A549 (cell line): Measurements from ENCODE around the gene ZNF607. TPM values are rescaled to one million over a fixed set of nuclear protein-coding genes. Genes with fewer than 3 reads are reported as not detected.

Experiments used
- ATAC-seq, 2 experiments: fragments of 200-7000 bp in 1 of 2; fragments of >200 bp in 1 of 2; cut with Nextera tagmentation in 1 of 2; cut with Tn5 transposase in 1 of 2; 3 replicates each; pipeline versions ENCODE4 v1.8.0 to v1.9.1; 2018 to 2020; ENCODE audit warnings: mild to moderate bottlenecking in 1 of 2, moderate library complexity in 1 of 2
- CTCF ChIA-PET: fragments of 300-600 bp; sonication (Branson Sonifier 250); formaldehyde crosslinking; extraction: SDS; loops from one replicate; lab custom pipeline; 2021; ENCODE audit warnings: antibody characterized with exemption, inconsistent platforms; lab: Yijun Ruan, JAX
- POLR2A ChIA-PET: fragments of 350-600 bp; formaldehyde crosslinking; extraction: SDS; loops from one replicate; lab custom pipeline; 2021; ENCODE audit warnings: antibody characterized with exemption, inconsistent platforms; lab: Yijun Ruan, JAX
- DNase-seq, 2 experiments: peaks; one replicate each; pipeline versions ENCODE4 v3.0.0 to v3.0.0-alpha.2; 2011 to 2016; ENCODE audit warnings: low read depth in 1 of 2, low spot score in 1 of 2
- FAIRE-seq: peaks from 2 replicates; lab custom pipeline; 2011; peaks lifted over from hg19 to GRCh38; lab: Jason Lieb, UNC
- H3K27ac ChIP-seq, 2 experiments: fragments of >200 bp; sonication (Bioruptor Twin); formaldehyde crosslinking; 3 replicates each; pipeline ENCODE4 v1.5.1; 2016 to 2017
- H3K4me1 ChIP-seq: fragments of >200 bp; sonication (Bioruptor Twin); formaldehyde crosslinking; 3 replicates; pipeline ENCODE4 v1.6.1; 2016
- H3K4me2 ChIP-seq: fragments of >200 bp; sonication (Bioruptor Twin); formaldehyde crosslinking; 3 replicates; pipeline ENCODE4 v1.6.1; 2016
- H3K4me3 ChIP-seq: fragments of >200 bp; sonication (Bioruptor Twin); formaldehyde crosslinking; 3 replicates; pipeline ENCODE4 v1.5.1; 2016
- H3K9me3 ChIP-seq: fragments of >200 bp; sonication (Bioruptor Twin); formaldehyde crosslinking; 3 replicates; pipeline ENCODE4 v1.6.1; 2016
- BCL3 ChIP-seq: fragments of >200 bp; sonication (Bioruptor Twin); formaldehyde crosslinking; IDR thresholded peaks from 3 replicates; pipeline ENCODE4 v1.6.1; 2016
- CBX8 ChIP-seq: fragments of 200-600 bp; sonication (generic); IDR thresholded peaks from 2 replicates; pipeline ENCODE4 v1.6.1; 2016
- CEBPB ChIP-seq, 2 experiments: fragments of >200 bp in 1 of 2; sonication (Bioruptor Twin) in 1 of 2; formaldehyde crosslinking in 1 of 2; IDR thresholded peaks; 2 replicates each; pipeline ENCODE4 v1.6.1; 2012 to 2016
- CHD4 ChIP-seq: fragments of 200-600 bp; sonication (generic); IDR thresholded peaks from 2 replicates; pipeline ENCODE4 v1.6.1; 2016; ENCODE audit warnings: antibody characterized with exemption, mild to moderate bottlenecking, borderline replicate concordance
- CTCF ChIP-seq: fragments of >200 bp; sonication (Bioruptor Twin); formaldehyde crosslinking; IDR thresholded peaks from 3 replicates; pipeline ENCODE4 v1.5.1; 2016
- EHF ChIP-seq: fragments of 250-450 bp; sonication (Bioruptor Pico); IDR thresholded peaks from 2 replicates; pipeline ENCODE4 v1.5.0; 2020; ENCODE audit warnings: mild to moderate bottlenecking
- EHMT2 ChIP-seq: fragments of 200-600 bp; sonication (generic); IDR thresholded peaks from 2 replicates; pipeline ENCODE4 v1.6.1; 2016; ENCODE audit warnings: antibody characterized with exemption, low read depth, mild to moderate bottlenecking, moderate library complexity
- ELK1 ChIP-seq: fragments of 150-350 bp; IDR thresholded peaks from 2 replicates; pipeline ENCODE4 v1.6.1; 2014; ENCODE audit warnings: low read depth, mild to moderate bottlenecking, low read length
- FOSB ChIP-seq: fragments of 250-450 bp; sonication (Bioruptor Pico); IDR thresholded peaks from 2 replicates; pipeline ENCODE4 v1.5.0; 2020; ENCODE audit warnings: mild to moderate bottlenecking, moderate library complexity
- FOSL2 ChIP-seq, 2 experiments: fragments of 450-650 bp in 1 of 2; fragments of >200 bp in 1 of 2; sonication (Bioruptor Twin) in 1 of 2; formaldehyde crosslinking; IDR thresholded peaks; 2 replicates each; pipeline versions ENCODE4 v1.5.0 to v1.6.1; 2016 to 2020; ENCODE audit warnings: mild to moderate bottlenecking in 1 of 2, moderate library complexity in 1 of 2
- HOXB5 ChIP-seq: fragments of 250-450 bp; sonication (Bioruptor Pico); IDR thresholded peaks from 2 replicates; pipeline ENCODE4 v1.5.0; 2020; ENCODE audit warnings: mild to moderate bottlenecking, moderate library complexity
- MAFK ChIP-seq: fragments of 450-650 bp; IDR thresholded peaks from 2 replicates; pipeline ENCODE4 v1.6.1; 2014; ENCODE audit not compliant: partially characterized antibody
- MAZ ChIP-seq: fragments of 150-350 bp; IDR thresholded peaks from 2 replicates; pipeline ENCODE4 v1.6.1; 2014; ENCODE audit warnings: antibody characterized with exemption, low read depth, low read length, borderline replicate concordance
- NFE2L2 ChIP-seq: fragments of 150-350 bp; conservative IDR thresholded peaks from 2 replicates; pipeline ENCODE4 v1.6.1; 2014; ENCODE audit warnings: low read length
- NR3C1 ChIP-seq: fragments of >200 bp; sonication (Bioruptor Twin); formaldehyde crosslinking; IDR thresholded peaks from 3 replicates; pipeline ENCODE4 v1.6.1; 2017
- POLR2AphosphoS2 ChIP-seq: conservative IDR thresholded peaks from 2 replicates; pipeline ENCODE4 v1.6.1; 2012; ENCODE audit warnings: low read length, improper control_type of control experiment, inconsistent platforms
- RAD21 ChIP-seq, 2 experiments: fragments of >200 bp in 1 of 2; sonication (Bioruptor Twin) in 1 of 2; formaldehyde crosslinking in 1 of 2; IDR thresholded peaks in 1 of 2; conservative IDR thresholded peaks in 1 of 2; 2 replicates in 1 of 2; 3 replicates in 1 of 2; pipeline ENCODE4 v1.6.1; 2012 to 2018; ENCODE audit warnings: inconsistent platforms in 1 of 2
- RFX5 ChIP-seq: fragments of 450-650 bp; IDR thresholded peaks from 2 replicates; pipeline ENCODE4 v1.7.1; 2014; ENCODE audit warnings: antibody characterized with exemption, mild to moderate bottlenecking, moderate library complexity
- SMC3 ChIP-seq: fragments of >200 bp; sonication (Bioruptor Twin); formaldehyde crosslinking; IDR thresholded peaks from 3 replicates; pipeline ENCODE4 v1.6.1; 2018; ENCODE audit warnings: inconsistent platforms
- ZFP36 ChIP-seq: fragments of 450-650 bp; IDR thresholded peaks from 2 replicates; pipeline ENCODE4 v1.6.1; 2014; ENCODE audit warnings: borderline replicate concordance; ENCODE audit not compliant: partially characterized antibody
- WGBS: methylation state at CpG from one replicate; pipeline ENCODE4 v1.1.6; 2017; ENCODE audit errors: missing lambda C conversion rate; 5-methylcytosine and 5-hydroxymethylcytosine counted together
- polyA plus RNA-seq, 4 experiments: library from polyadenylated mRNA; depleted of rRNA in 3 of 4; stranded (reverse); fragments of >200 nt; fragmentation: RNase III in 1 of 4; extraction: RNeasy Plus Mini Kit Qiagen cat#74134 plus additional on column Dnase treatment in 1 of 4; gene quantifications; 2 replicates in 3 of 4; 3 replicates in 1 of 4; pipeline ENCODE4 v1.2.3, GENCODE V29; 2011 to 2017
- TF ChIP-seq, protein P1 (sequence below): fragments of 250-450 bp; sonication (Bioruptor Pico); IDR thresholded peaks from 2 replicates; pipeline ENCODE4 v1.5.0; 2021; ENCODE audit warnings: mild to moderate bottlenecking, moderate library complexity, borderline replicate concordance

Gene ZNF607
- polyA plus RNA-seq, 2 of the 4 experiments (the other 2 are of a cell fraction): 5.8 to 5.9 TPM

DNA sequence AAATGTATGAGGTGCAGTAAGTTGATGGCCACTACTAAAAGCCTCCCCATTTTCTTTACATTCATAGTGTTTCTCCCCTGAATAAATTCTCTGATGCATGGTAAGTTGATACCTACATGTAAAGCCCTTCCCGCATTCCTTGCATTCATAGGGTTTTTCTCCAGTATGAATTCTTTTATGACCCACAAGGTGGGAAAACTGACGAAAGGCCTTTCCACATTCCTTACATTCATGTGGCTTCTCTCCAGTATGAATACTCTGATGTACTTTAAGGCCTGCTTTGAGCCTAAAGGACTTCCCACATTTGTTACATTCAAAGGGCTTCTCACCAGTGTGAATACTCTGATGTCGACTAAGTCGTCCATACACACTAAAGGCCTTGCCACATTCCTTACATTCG, 20.5 kb downstream of the ZNF607 start:
- POLR2A ChIA-PET: no interaction called here
- Histone ChIP-seq H3K4me2 (no peak overlapping the region), H3K4me1 (no peaks in the 10 kb centered on the region), H3K9me3 (peaks cover 99% of the 10 kb centered on the region), H3K27ac (no peak overlapping the region), H3K4me3 (no peak overlapping the region)
- CTCF ChIA-PET: no interaction called here
- DNase-seq: no peak
- ATAC-seq: no peak
- no peak for TF ChIP-seq RFX5
- TF ChIP-seq EHMT2: no peak
- TF ChIP-seq ZFP36: no peak
- no peak for TF ChIP-seq FOSB
- WGBS: 83% methylated on average over 5 of the region's 5 CpGs
- FAIRE-seq: no peak

DNA sequence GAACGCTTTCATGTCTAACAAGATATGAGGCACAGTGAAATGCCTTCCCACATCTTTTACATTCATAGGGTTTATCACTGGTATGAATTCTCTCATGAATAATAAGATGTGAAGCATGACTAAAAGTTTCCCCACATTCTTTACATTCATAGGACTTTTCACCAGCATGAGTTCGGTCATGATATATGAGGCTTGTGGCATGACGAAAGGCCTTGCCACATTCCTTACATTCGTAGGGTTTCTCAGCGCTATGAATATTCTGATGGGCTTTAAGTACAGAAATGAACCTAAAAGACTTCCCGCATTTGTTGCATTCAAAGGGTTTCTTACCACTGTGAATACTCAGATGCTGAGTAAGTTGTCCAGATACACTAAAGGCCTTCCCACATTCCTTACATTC, 21.3 kb downstream of the ZNF607 start:
- 93% methylated on average over 6 of the region's 6 CpGs for WGBS
- no peak for ATAC-seq
- no peak for DNase-seq
- no peak overlapping the region for H3K27ac ChIP-seq
- peaks cover 99% of the 10 kb centered on the region for H3K9me3 ChIP-seq
- POLR2A ChIA-PET: no interaction called here
- H3K4me2 ChIP-seq: no peak overlapping the region
- TF ChIP-seq POLR2AphosphoS2: no peak
- TF ChIP-seq MAFK: no peak
- no peak for TF ChIP-seq BCL3
- TF ChIP-seq CEBPB (IDR thresholded peaks at IDR 0.05): no peak
- TF ChIP-seq MAZ: no peak
- no peak for TF ChIP-seq NFE2L2
- no peak for TF ChIP-seq CTCF
- no peak for TF ChIP-seq FOSL2 (IDR thresholded peaks at IDR 0.05)
- no peak for TF ChIP-seq FOSL2 (CRISPR knock-in tag; IDR thresholded peaks at IDR 0.05)
- TF ChIP-seq NR3C1: no peak
- TF ChIP-seq EHF (CRISPR knock-in tag): no peak
- TF ChIP-seq, protein P1, sequence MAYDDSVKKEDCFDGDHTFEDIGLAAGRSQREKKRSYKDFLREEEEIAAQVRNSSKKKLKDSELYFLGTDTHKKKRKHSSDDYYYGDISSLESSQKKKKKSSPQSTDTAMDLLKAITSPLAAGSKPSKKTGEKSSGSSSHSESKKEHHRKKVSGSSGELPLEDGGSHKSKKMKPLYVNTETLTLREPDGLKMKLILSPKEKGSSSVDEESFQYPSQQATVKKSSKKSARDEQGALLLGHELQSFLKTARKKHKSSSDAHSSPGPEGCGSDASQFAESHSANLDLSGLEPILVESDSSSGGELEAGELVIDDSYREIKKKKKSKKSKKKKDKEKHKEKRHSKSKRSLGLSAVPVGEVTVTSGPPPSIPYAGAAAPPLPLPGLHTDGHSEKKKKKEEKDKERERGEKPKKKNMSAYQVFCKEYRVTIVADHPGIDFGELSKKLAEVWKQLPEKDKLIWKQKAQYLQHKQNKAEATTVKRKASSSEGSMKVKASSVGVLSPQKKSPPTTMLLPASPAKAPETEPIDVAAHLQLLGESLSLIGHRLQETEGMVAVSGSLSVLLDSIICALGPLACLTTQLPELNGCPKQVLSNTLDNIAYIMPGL (CRISPR knock-in tag): no peak
- TF ChIP-seq SMC3: no peak
- no peak for TF ChIP-seq CBX8
- no peak for TF ChIP-seq HOXB5 (CRISPR knock-in tag)
- no peak for TF ChIP-seq RAD21 (conservative IDR thresholded peaks at IDR 0.05 in 1 of 2, IDR thresholded peaks at IDR 0.05 in 1 of 2)
- no peak for TF ChIP-seq CHD4
- TF ChIP-seq ELK1: no peak
- TF ChIP-seq, all 56 proteins: peak for 0
- no peaks in the 10 kb centered on the region for H3K4me1 ChIP-seq
- no peak overlapping the region for H3K4me3 ChIP-seq
- no peak for FAIRE-seq
- CTCF ChIA-PET: no interaction called here
